Cardiac muscle cell (in vitro differentiated cells and primary cell): Measurements from ENCODE around the gene COG5. TPM values are rescaled to one million over a fixed set of nuclear protein-coding genes. Genes with fewer than 3 reads are reported as not detected.
"Not testable (repeated sequence)": the region's sequence is repeated elsewhere in the genome, so short reads cannot be mapped to it uniquely, and the experiment has no call there.

Source experiments
- DNase-seq, 2 donors: peaks; one replicate each; pipeline versions ENCODE4 v3.0.0 to v3.0.0-alpha.2; 2010 to 2017; ENCODE audit warnings: low read depth in 1 of 2, low spot score in 1 of 2
- H3K27ac ChIP-seq: fragments of 200-600 bp; sonication (generic); 2 replicates; pipeline ENCODE4 v1.5.1; 2016
- H3K27me3 ChIP-seq: fragments of 200-600 bp; sonication (generic); 2 replicates; pipeline ENCODE4 v1.6.0; 2016; ENCODE audit warnings: control low read depth
- H3K36me3 ChIP-seq: fragments of 200-600 bp; sonication (generic); 2 replicates; pipeline ENCODE4 v1.5.1; 2016; ENCODE audit warnings: control low read depth
- H3K4me1 ChIP-seq: fragments of 200-600 bp; sonication (generic); 2 replicates; pipeline ENCODE4 v1.8.1; 2017; ENCODE audit warnings: low read depth, mild to moderate bottlenecking, mixed run types
- H3K4me3 ChIP-seq: fragments of 200-600 bp; sonication (generic); 2 replicates; pipeline ENCODE4 v1.5.1; 2016; ENCODE audit warnings: mild to moderate bottlenecking
- H3K9me3 ChIP-seq: fragments of 200-600 bp; sonication (generic); 2 replicates; pipeline ENCODE4 v1.5.1; 2017; ENCODE audit warnings: low read depth, mild to moderate bottlenecking, control low read depth
- CTCF ChIP-seq: IDR thresholded peaks from 2 replicates; pipeline ENCODE4 v1.5.1; 2012; ENCODE audit warnings: low read depth, mild to moderate bottlenecking, low read length
- polyA plus RNA-seq: library from polyadenylated mRNA; unstranded; fragments of >200 nt; fragmentation: Nextera tagmentation; extraction: Ambion mirVana; gene quantifications from 2 replicates; pipeline ENCODE4 v1.2.1, GENCODE V29; 2016
- total RNA-seq: library from RNA; depleted of rRNA; stranded (reverse); fragments of >200 nt; gene quantifications from 2 replicates; pipeline ENCODE4 v1.2.3, GENCODE V29; 2016

COG5 gene
- total and polyA plus RNA-seq, 2 experiments from 2014 or later: 20.4 to 63.1 TPM

DNA sequence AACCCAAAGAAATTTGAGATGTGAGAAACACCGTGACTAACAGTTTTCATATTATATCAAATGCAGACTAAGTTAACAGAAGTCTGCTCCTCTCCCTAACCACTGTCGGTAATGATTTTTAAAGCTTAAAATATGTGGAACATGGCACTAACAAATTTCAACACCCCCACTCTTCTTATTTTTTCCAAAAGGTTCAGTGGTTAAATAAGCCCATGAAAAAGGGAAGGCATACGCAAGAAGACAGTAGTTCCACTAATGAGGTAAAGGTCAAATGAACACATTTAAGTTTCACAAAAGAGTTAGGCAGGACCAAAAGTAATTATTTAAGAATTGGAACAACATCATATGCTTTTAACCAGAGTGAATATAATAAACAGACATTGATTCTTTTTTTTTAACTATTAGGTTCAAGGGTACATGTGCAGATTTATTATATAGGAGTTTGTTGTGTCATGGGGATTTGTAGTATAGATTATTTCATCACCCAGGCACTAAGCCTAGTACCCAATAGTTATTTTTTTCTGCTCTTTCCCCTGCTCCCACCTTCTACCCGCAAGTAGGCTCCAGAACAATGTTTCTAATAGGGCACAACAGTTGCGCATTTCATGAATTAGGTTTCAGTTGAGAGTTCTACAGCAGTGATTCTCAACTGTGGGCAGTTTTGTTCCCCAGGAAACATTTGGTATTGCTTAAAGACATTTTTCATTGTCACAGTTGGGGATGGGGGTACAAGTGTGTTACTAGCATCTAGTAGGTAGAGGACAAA lies 315.0 kb downstream of the COG5 start:
- Histone ChIP-seq H3K27me3 (no peaks in the 10 kb centered on the region), H3K4me1 (no peaks in the 10 kb centered on the region), H3K9me3 (no peaks in the 10 kb centered on the region), H3K4me3 (no peak overlapping the region), H3K36me3 (peaks cover 6% of the 10 kb centered on the region), H3K27ac (no peak overlapping the region)
- TF ChIP-seq CTCF: no peak
- DNase-seq: no peak

- not testable (repeated sequence) for H3K4me1 ChIP-seq, DNase-seq, H3K27ac ChIP-seq, H3K27me3 ChIP-seq, H3K9me3 ChIP-seq, H3K36me3 ChIP-seq, H3K4me3 ChIP-seq
These were observed 316.9 kb downstream of the COG5 start for GRCh38 chr7:107246836-107247235.

GRCh38 chr7:107244613-107245012 lies 319.1 kb downstream of the COG5 start:
- Histone ChIP-seq H3K36me3 (peaks cover 6% of the 10 kb centered on the region), H3K9me3 (no peaks in the 10 kb centered on the region), H3K4me1 (no peaks in the 10 kb centered on the region), H3K4me3 (no peak overlapping the region), H3K27me3 (no peaks in the 10 kb centered on the region), H3K27ac (no peak overlapping the region)
- no peak for TF ChIP-seq CTCF
- DNase-seq: no peak

DNA sequence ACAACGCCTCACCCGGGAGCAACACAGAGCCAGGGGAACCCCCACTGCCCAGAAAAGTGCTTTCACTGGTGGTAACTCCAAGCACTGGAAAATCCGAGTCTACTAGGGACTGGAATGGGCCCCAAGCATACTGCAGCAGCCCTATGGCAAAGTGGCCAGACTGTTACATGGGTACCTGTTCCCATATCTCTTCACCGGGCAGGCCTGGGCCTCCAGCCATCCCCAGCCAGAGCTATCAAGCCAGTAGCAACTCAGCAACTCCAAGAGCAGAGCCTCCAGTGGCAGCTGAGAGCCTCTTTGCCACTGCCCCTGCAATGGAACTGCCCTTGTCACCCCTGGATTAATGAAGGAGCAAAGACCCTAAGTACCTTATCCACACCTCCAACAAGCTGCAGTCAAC lies 321.5 kb downstream of the COG5 start:
- H3K4me3 ChIP-seq: no peak overlapping the region
- H3K27me3 ChIP-seq: no peaks in the 10 kb centered on the region
- no peaks in the 10 kb centered on the region for H3K36me3 ChIP-seq
- H3K4me1 ChIP-seq: peaks cover 7% of the 10 kb centered on the region
- H3K27ac ChIP-seq: no peak overlapping the region
- no peaks in the 10 kb centered on the region for H3K9me3 ChIP-seq
- no peak for TF ChIP-seq CTCF
- DNase-seq: no peak

- H3K9me3 ChIP-seq: no peaks in the 10 kb centered on the region
- peaks cover 10% of the 10 kb centered on the region for H3K4me1 ChIP-seq
- no peak for DNase-seq
- H3K27ac ChIP-seq: no peak overlapping the region
- H3K27me3 ChIP-seq: no peaks in the 10 kb centered on the region
- no peak overlapping the region for H3K4me3 ChIP-seq
- TF ChIP-seq CTCF: no peak
- H3K36me3 ChIP-seq: no peaks in the 10 kb centered on the region
These were observed 326.3 kb downstream of the COG5 start for GRCh38 chr7:107237451-107237850.

GRCh38 chr7:107236862-107237261 lies 326.9 kb downstream of the COG5 start:
- Histone ChIP-seq H3K4me3 (no peak overlapping the region), H3K36me3 (no peaks in the 10 kb centered on the region), H3K27ac (no peak overlapping the region), H3K4me1 (peaks cover 10% of the 10 kb centered on the region), H3K27me3 (no peaks in the 10 kb centered on the region), H3K9me3 (no peaks in the 10 kb centered on the region)
- no peak for TF ChIP-seq CTCF
- DNase-seq: no peak
